Ovary (tissue), 9 donors: ENCODE results near the gene ROCK1. TPM values are rescaled to one million over a fixed set of nuclear protein-coding genes. Genes with fewer than 3 reads are reported as not detected.

ENCODE experiments used
- DNase-seq, 5 donors: peaks; one replicate each; pipeline ENCODE4 v3.0.0-alpha.2; 2019 to 2020
- H3K27ac ChIP-seq, 2 donors: fragments of 200-600 bp; one replicate each; pipeline versions ENCODE4 v1.5.1 to v1.8.0; 2019 to 2022
- H3K27me3 ChIP-seq: fragments of 200-600 bp; one replicate; pipeline ENCODE4 v1.8.0; 2022
- H3K36me3 ChIP-seq: fragments of 200-600 bp; sonication (generic); one replicate; pipeline ENCODE4 v1.5.1; 2019
- H3K4me1 ChIP-seq: one replicate; pipeline ENCODE4 v1.8.1; 2013; ENCODE audit warnings: mild to moderate bottlenecking, moderate library complexity; ENCODE audit not compliant: insufficient read depth
- H3K4me3 ChIP-seq: fragments of 200-600 bp; sonication (generic); one replicate; pipeline ENCODE4 v1.5.1; 2017
- H3K9me3 ChIP-seq, 2 donors: fragments of 200-600 bp in 1 of 2; sonication (generic) in 1 of 2; one replicate each; pipeline versions ENCODE4 v1.5.1 to v1.8.1; 2013 to 2019; ENCODE audit warnings: mild to moderate bottlenecking in 1 of 2, moderate library complexity in 1 of 2
- CTCF ChIP-seq, 3 donors: fragments of 450-650 bp in 2 of 3; fragments of 200-600 bp in 1 of 3; IDR thresholded peaks; one replicate each; pipeline versions ENCODE4 v1.5.1 to v1.8.0; 2016 to 2022; ENCODE audit warnings: antibody characterized with exemption in 3 of 3, mild to moderate bottlenecking in 1 of 3
- EP300 ChIP-seq: sonication (generic); formaldehyde crosslinking; IDR thresholded peaks from one replicate; pipeline ENCODE4 v1.6.1; 2017; ENCODE audit warnings: antibody characterized with exemption
- POLR2A ChIP-seq: fragments of 450-650 bp; IDR thresholded peaks from one replicate; pipeline ENCODE4 v1.6.1; 2017; ENCODE audit warnings: antibody characterized with exemption, mild to moderate bottlenecking, moderate library complexity
- WGBS, 3 donors: extraction: QIAGEN DNeasy Blood & Tissue Kit in 1 of 3; methylation state at CpG; one replicate each; pipeline versions ENCODE4 v1.1.5 to v1.1.7; 2013 to 2017; 5-methylcytosine and 5-hydroxymethylcytosine counted together
- intact Hi-C, 4 donors: fragments of 100-400 bp; cut with DNase I; formaldehyde crosslinking; loops; one replicate each; pipeline versions ENCODE4 v1.11.0 to v1.15.1; 2022 to 2023
- polyA plus RNA-seq, 2 donors: library from polyadenylated mRNA; stranded (reverse); fragments of 200-250 nt in 1 of 2; fragments of 350-450 nt in 1 of 2; fragmentation: Illumina TruSeq in 1 of 2; extraction: RNeasy Lipid Tissue Mini Kit (QIAGEN cat#74804) in 1 of 2; gene quantifications; one replicate each; pipeline ENCODE4 v1.2.3, GENCODE V29; 2013 to 2014
- total RNA-seq, 7 donors: library from RNA; depleted of rRNA in 2 of 7; stranded (reverse); fragments of >200 nt in 2 of 7; fragmentation: NEBNext Ultra II Directional in 3 of 7; extraction: Animal tissue kit (Norgen Biotek cat#: 25700) in 3 of 7; gene quantifications; one replicate each; pipeline versions ENCODE4 v1.1.0 to v1.2.4, GENCODE V29; 2016 to 2023
- donor health status: DM: no; HTN: no; CAD: no; lungs with moderate emphysema.
- donor health status: DM: no; HTN: no; CAD: no.
- donor health status: Bipolar disorder and iron deficiency.
- donor health status: DM: yes; HTN: yes; CAD: no.
- donor health status: DM: no; HTN: no; CAD: no.
- donor health status: DM: yes; HTN: yes; CAD: no.

The ROCK1 gene
- total and polyA plus RNA-seq, 9 donors = 18.3 to 47.7 (median 43.0) TPM

- Histone ChIP-seq H3K4me1 (peaks cover 2% of the 10 kb centered on the region), H3K27ac (no peak overlapping the region), H3K9me3 (no peaks in the 10 kb centered on the region), H3K4me3 (no peak overlapping the region), H3K36me3 (no peaks in the 10 kb centered on the region), H3K27me3 (no peaks in the 10 kb centered on the region)
- intact Hi-C loops = no loop called here
- no peak for DNase-seq
- no peak for TF ChIP-seq EP300
- no peak for TF ChIP-seq POLR2A
- no peak for TF ChIP-seq CTCF (IDR thresholded peaks at IDR 0.05)
Measured at GRCh38 chr18:21083017-21083416, 28.6 kb downstream of the ROCK1 start.

- Histone ChIP-seq H3K9me3 (no peaks in the 10 kb centered on the region), H3K4me3 (no peak overlapping the region), H3K36me3 (no peaks in the 10 kb centered on the region), H3K4me1 (peaks cover 6% of the 10 kb centered on the region), H3K27ac (no peak overlapping the region), H3K27me3 (no peaks in the 10 kb centered on the region)
- no peak for DNase-seq
- TF ChIP-seq POLR2A (no peak), CTCF (IDR thresholded peaks at IDR 0.05) (no peak), EP300 (no peak)
- 97 to 100% (median 98%) methylated on average over 1 of the region's 1 CpG for WGBS, 3 donors
- intact Hi-C loops = no loop called here
Measured at GRCh38 chr18:21081426-21081825, 30.2 kb downstream of the ROCK1 start.

- TF ChIP-seq EP300 (no peak), POLR2A (no peak), CTCF (IDR thresholded peaks at IDR 0.05) (no peak)
- 96 to 100% (median 100%) methylated on average over 1 of the region's 1 CpG for whole genome bisulfite sequencing, 3 donors
Measured at GRCh38 chr18:21080576-21080975, 31.0 kb downstream of the ROCK1 start.

DNA sequence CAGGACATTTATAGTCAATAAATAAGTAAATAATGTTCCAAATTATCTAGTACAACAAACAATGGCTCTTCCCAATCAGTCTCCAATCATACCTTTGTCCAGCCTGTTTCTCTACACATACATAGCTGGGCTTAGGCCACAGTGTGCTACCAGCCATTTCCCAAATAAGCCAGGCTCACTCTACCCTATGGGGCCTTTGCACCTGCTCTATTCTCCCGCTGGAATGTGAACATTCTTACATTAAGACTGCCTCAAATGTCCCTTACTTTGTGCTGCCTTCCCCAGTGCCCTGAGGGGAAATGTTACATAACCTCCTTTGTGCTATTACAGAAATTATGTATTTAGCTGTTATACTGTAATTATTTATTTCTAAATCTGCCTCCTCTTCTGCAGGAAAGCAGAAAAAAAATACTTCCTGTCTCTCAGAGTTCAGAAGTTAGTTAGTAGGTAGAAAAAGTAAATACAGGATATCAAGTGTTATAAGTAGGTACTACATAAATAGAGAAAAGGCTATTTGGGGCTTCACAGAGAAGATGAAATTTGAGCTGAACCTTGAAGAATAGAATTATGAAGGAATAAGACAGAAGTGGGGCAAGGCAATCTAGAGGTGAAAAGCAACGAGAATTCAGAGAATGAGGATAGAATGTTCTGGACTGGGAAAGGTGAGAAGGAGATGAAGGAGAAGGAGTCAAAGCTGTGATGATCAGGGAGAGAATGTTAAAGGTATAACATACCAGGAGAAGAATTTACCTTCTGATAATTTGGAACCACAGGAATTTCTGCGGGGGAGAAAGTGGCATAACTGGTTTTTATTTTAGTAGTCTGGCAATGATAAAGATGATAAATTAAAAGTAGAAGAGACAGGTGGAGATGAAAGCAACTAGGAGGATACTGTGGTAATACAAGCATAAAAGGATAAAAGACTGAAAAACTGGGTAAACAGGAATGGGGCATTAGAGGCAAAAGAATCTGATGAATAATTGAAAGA lies 37.0 kb downstream of the ROCK1 start:
- H3K9me3 ChIP-seq = no peaks in the 10 kb centered on the region
- no peaks in the 10 kb centered on the region for H3K36me3 ChIP-seq
- TF ChIP-seq POLR2A (no peak), EP300 (no peak), CTCF (IDR thresholded peaks at IDR 0.05) (no peak)
- no peak for DNase-seq
- H3K27me3 ChIP-seq = no peaks in the 10 kb centered on the region
- WGBS, 3 donors = 80 to 86% (median 82%) methylated on average over 3 of the region's 3 CpGs
- intact Hi-C loops = no loop called here
- peaks cover 12% of the 10 kb centered on the region for H3K4me1 ChIP-seq
- no peak overlapping the region for H3K27ac ChIP-seq
- no peak overlapping the region for H3K4me3 ChIP-seq

More at GRCh38 chr18:21080576-21080975, 31.0 kb downstream of the ROCK1 start:
- no peak for DNase-seq
- no peaks in the 10 kb centered on the region for H3K27me3 ChIP-seq
- intact Hi-C loops = no loop called here
- H3K36me3 ChIP-seq = no peaks in the 10 kb centered on the region
- no peak overlapping the region for H3K27ac ChIP-seq
- peaks cover 7% of the 10 kb centered on the region for H3K4me1 ChIP-seq
- no peaks in the 10 kb centered on the region for H3K9me3 ChIP-seq
- H3K4me3 ChIP-seq = no peak overlapping the region
